Measurements from ENCODE around the gene POLR1C. TPM values are rescaled to one million over a fixed set of nuclear protein-coding genes. Genes with fewer than 3 reads are reported as not detected.
A peak's percentile ranks its signal among the peaks of the same experiment; 100 is the strongest.
"Not testable (repeated sequence)": the region's sequence is repeated elsewhere in the genome, so short reads cannot be mapped to it uniquely, and the experiment has no call there.

Gene POLR1C
- 41.4 and 42.2 TPM in 2 replicates for total RNA-seq (2021)
- Bru-seq, nascent RNA = percentile 60 among the genes with signal in this experiment
- BruChase-seq, experiment 1, labeled RNA remaining after a 2-hour chase = percentile 61 among the genes with signal in this experiment
- BruChase-seq, experiment 2, labeled RNA remaining after a 6-hour chase = percentile 64 among the genes with signal in this experiment
- long read RNA-seq, transcript POLR1C-203 (9 exons, 1,355 nt) = major isoform, 30 of 63 reads
- long read RNA-seq, transcript POLR1C-201 (9 exons, 1,280 nt) = minor isoform, 5 of 63 reads
- long read RNA-seq, partial matches to known transcripts = 0 of 63 reads
- long read RNA-seq, other reads (novel, unspliced or antisense) = 28 of 63 reads

- CTCF ChIA-PET = no interaction called here
These were observed at the start of gene POLR1C, which contains the start of gene YIPF3 for GRCh38 chr6:43516697-43517504. Gene POLR1C, plus strand, starts transcription at chr6:43517089. Its CDS starts 21 bp downstream, at chr6:43517110. Gene YIPF3, minus strand, starts transcription at chr6:43516926. Its CDS starts 119 bp downstream, at chr6:43516807.

GRCh38 chr6:43467265-43467664, 49.6 kb upstream of the POLR1C start:
- H3K27ac ChIP-seq; intact Hi-C loops (cut with micrococcal nuclease; ENCODE audit: unreplicated experiment); POLR2A ChIA-PET (ENCODE audit: unreplicated experiment); H3K4me3 ChIP-seq; BruUV-seq (replicated peaks); H3K79me2 ChIP-seq (ENCODE audit: low read depth); H3K9me2 ChIP-seq (ENCODE audit: insufficient read depth); H4K20me1 ChIP-seq (ENCODE audit: insufficient read depth); H3K4me2 ChIP-seq; H3F3A ChIP-seq (ENCODE audit: insufficient read depth, low read depth); H3K27me3 ChIP-seq (ENCODE audit: insufficient read depth, low read depth); H3K9me3 ChIP-seq (ENCODE audit: insufficient read depth, low read depth); H2AFZ ChIP-seq; CTCF ChIA-PET; DNase-seq; H3K36me3 ChIP-seq (ENCODE audit: low read depth): not testable (repeated sequence)
- H3K4me1 ChIP-seq (replicated peaks; ENCODE audit: insufficient read depth) = peaks cover 26% of the 10 kb centered on the region

More at GRCh38 chr6:43516697-43517504, at the start of gene POLR1C, which contains the start of gene YIPF3:
- Histone ChIP-seq H3K27ac (peak within 1 kb of the TSS; percentile 34), H3K36me3 (ENCODE audit: low read depth) (peaks cover 37% of the 10 kb centered on the region), H2AFZ (peak within 1 kb of the TSS; percentile 87), H3K4me3 (peak within 1 kb of the TSS; percentile 84), H3K9me2 (ENCODE audit: insufficient read depth) (no peaks in the 10 kb centered on the region), H4K20me1 (ENCODE audit: insufficient read depth) (peaks cover 27% of the 10 kb centered on the region), H3K79me2 (ENCODE audit: low read depth) (peaks cover 55% of the 10 kb centered on the region), H3K4me1 (replicated peaks; ENCODE audit: insufficient read depth) (peaks cover 21% of the 10 kb centered on the region), H3K27me3 (ENCODE audit: insufficient read depth, low read depth) (no peaks in the 10 kb centered on the region), H3K4me2 (peak within 1 kb of the TSS; percentile 98), H3F3A (ENCODE audit: insufficient read depth, low read depth) (peaks cover 39% of the 10 kb centered on the region), H3K9me3 (ENCODE audit: insufficient read depth, low read depth) (no peaks in the 10 kb centered on the region)
- intact Hi-C loops (cut with micrococcal nuclease; ENCODE audit: unreplicated experiment) = no loop called here
- DNase-seq = peak; percentile 92 to 95
- no peak for TF ChIP-seq CTCF (conservative IDR thresholded peaks at IDR 0.05)
- TF ChIP-seq EZH2 (IDR thresholded peaks at IDR 0.05; ENCODE audit: low read depth) = no peak
- TSS peak; percentile 40 for BruUV-seq (replicated peaks)
- POLR2A ChIA-PET (ENCODE audit: unreplicated experiment) = no interaction called here

GRCh38 chr6:43467752-43468151, 49.1 kb upstream of the POLR1C start:
- no peak overlapping the region for H3K27ac ChIP-seq
- no peak overlapping the region for H3K4me2 ChIP-seq
- H3K27me3 ChIP-seq (ENCODE audit: insufficient read depth, low read depth) = no peaks in the 10 kb centered on the region
- 0 out of 2 replicates have a peak, but pooled peaks cover 3% of the 10 kb centered on the region for H3F3A ChIP-seq (ENCODE audit: insufficient read depth, low read depth)
- no TSS peak for BruUV-seq (replicated peaks)
- no peaks in the 10 kb centered on the region for H3K9me2 ChIP-seq (ENCODE audit: insufficient read depth)
- no peaks in the 10 kb centered on the region for H4K20me1 ChIP-seq (ENCODE audit: insufficient read depth)
- H3K36me3 ChIP-seq (ENCODE audit: low read depth) = no peaks in the 10 kb centered on the region
- TF ChIP-seq EZH2 (IDR thresholded peaks at IDR 0.05; ENCODE audit: low read depth) (no peak), CTCF (conservative IDR thresholded peaks at IDR 0.05) (no peak)
- POLR2A ChIA-PET (ENCODE audit: unreplicated experiment) = no interaction called here
- DNase-seq = no peak
- intact Hi-C loops (cut with micrococcal nuclease; ENCODE audit: unreplicated experiment) = no loop called here
- no peak overlapping the region for H3K4me3 ChIP-seq
- no peaks in the 10 kb centered on the region for H3K9me3 ChIP-seq (ENCODE audit: insufficient read depth, low read depth)
- no peaks in the 10 kb centered on the region for H3K79me2 ChIP-seq (ENCODE audit: low read depth)
- CTCF ChIA-PET = interaction anchor here (0.6 kb wide), 1 partner anchor 14 kb away, joined by 17 read pairs; no protein-coding TSS in a partner anchor
- no peak overlapping the region for H2AFZ ChIP-seq
- peaks cover 26% of the 10 kb centered on the region for H3K4me1 ChIP-seq (replicated peaks; ENCODE audit: insufficient read depth)
